H1 (cell line): ENCODE results near the gene ANKDD1A. TPM values are rescaled to one million over a fixed set of nuclear protein-coding genes. Genes with fewer than 3 reads are reported as not detected.

Experiments used
- CTCF ChIA-PET: fragments of 300-600 bp; sonication (Branson Sonifier 250); formaldehyde crosslinking; loops from one replicate; lab custom pipeline; 2021; ENCODE audit not compliant: partially characterized antibody; lab: Charles Lee
- POLR2A ChIA-PET: fragments of 300-600 bp; sonication (Branson Sonifier 250); formaldehyde crosslinking; loops from one replicate; lab custom pipeline; 2021; ENCODE audit warnings: inconsistent platforms; ENCODE audit not compliant: partially characterized antibody; lab: Charles Lee
- DNase-seq, 2 experiments: peaks; one replicate each; pipeline versions ENCODE4 v3.0.0 to v3.0.0-alpha.2; 2010 to 2022; ENCODE audit warnings: low spot score in 2 of 2, low read depth in 1 of 2, mixed read lengths in 1 of 2
- FAIRE-seq: peaks from 2 replicates; lab custom pipeline; 2011; peaks lifted over from hg19 to GRCh38; lab: Jason Lieb, UNC
- H2AFZ ChIP-seq: 2 replicates; pipeline ENCODE4 v1.8.1; 2012; ENCODE audit warnings: low read length, inconsistent platforms
- H2AK5ac ChIP-seq: 2 replicates; pipeline ENCODE4 v1.6.1; 2013; ENCODE audit warnings: low read depth, low read length
- H2BK120ac ChIP-seq: replicated peaks from 2 replicates; pipeline ENCODE3; 2013; ENCODE audit warnings: low read depth, low read length, inconsistent platforms
- H2BK12ac ChIP-seq: 2 replicates; pipeline ENCODE4 v1.6.1; 2013; ENCODE audit warnings: low read depth, low read length
- H2BK15ac ChIP-seq: 2 replicates; pipeline ENCODE4 v1.6.1; 2013; ENCODE audit warnings: low read length
- H2BK20ac ChIP-seq: 2 replicates; pipeline ENCODE4 v1.6.1; 2013; ENCODE audit warnings: low read length
- H2BK5ac ChIP-seq: 2 replicates; pipeline ENCODE4 v1.6.1; 2013; ENCODE audit warnings: low read depth, low read length
- H3K14ac ChIP-seq: 2 replicates; pipeline ENCODE4 v1.6.1; 2013; ENCODE audit warnings: inconsistent platforms; ENCODE audit not compliant: insufficient read length
- H3K18ac ChIP-seq: 2 replicates; pipeline ENCODE4 v1.6.1; 2013; ENCODE audit warnings: low read length; ENCODE audit errors: extremely low read depth
- H3K23ac ChIP-seq: 2 replicates; pipeline ENCODE4 v1.6.1; 2013; ENCODE audit warnings: inconsistent platforms; ENCODE audit not compliant: insufficient read length
- H3K23me2 ChIP-seq: 2 replicates; pipeline ENCODE4 v1.6.1; 2013; ENCODE audit warnings: low read depth, low read length
- H3K27ac ChIP-seq: 2 replicates; pipeline ENCODE4 v1.6.1; 2011; ENCODE audit warnings: low read depth, low read length, inconsistent platforms
- H3K27me3 ChIP-seq, 4 experiments: replicated peaks in 1 of 4; 1 replicate in 1 of 4; 2 replicates in 3 of 4; pipeline versions ENCODE4 v1.6.1 to v1.8.1; 2011 to 2013; ENCODE audit warnings: low read length in 3 of 4, mild to moderate bottlenecking in 3 of 4, inconsistent platforms in 2 of 4, mixed read lengths in 2 of 4, moderate library complexity in 1 of 4; ENCODE audit not compliant: control insufficient read depth in 3 of 4, insufficient read depth in 3 of 4; ENCODE audit errors: extremely low read depth in 1 of 4
- H3K36me3 ChIP-seq, 4 experiments: 2 replicates each; pipeline versions ENCODE4 v1.6.1 to v1.8.1; 2011 to 2013; ENCODE audit warnings: mild to moderate bottlenecking in 4 of 4, low read length in 3 of 4, moderate library complexity in 2 of 4, control low read depth in 1 of 4, inconsistent platforms in 1 of 4; ENCODE audit not compliant: insufficient read depth in 4 of 4, control insufficient read depth in 2 of 4
- H3K4ac ChIP-seq: replicated peaks from 2 replicates; pipeline ENCODE3; 2013; ENCODE audit warnings: low read length, low read depth, mixed read lengths, inconsistent platforms; ENCODE audit not compliant: insufficient read length
- H3K4me1 ChIP-seq, 4 experiments: replicated peaks in 1 of 4; 1 replicate in 1 of 4; 2 replicates in 3 of 4; pipeline versions ENCODE4 v1.6.1 to v1.8.1; 2011 to 2013; ENCODE audit warnings: low read length in 3 of 4, inconsistent platforms in 2 of 4, mixed read lengths in 1 of 4; ENCODE audit not compliant: insufficient read depth in 4 of 4, control insufficient read depth in 3 of 4
- H3K4me2 ChIP-seq, 2 experiments: 2 replicates each; pipeline versions ENCODE4 v1.6.1 to v1.8.1; 2011 to 2013; ENCODE audit warnings: low read depth in 2 of 2, low read length in 2 of 2, control low read depth in 1 of 2, inconsistent platforms in 1 of 2, mild to moderate bottlenecking in 1 of 2; ENCODE audit not compliant: insufficient read depth in 1 of 2
- H3K4me3 ChIP-seq, 4 experiments: fragments of 200-600, 300-600 bp in 1 of 4; sonication (generic), shearing (Covaris generic), sonication (Bioruptor Twin) in 1 of 4; 2 replicates each; pipeline versions ENCODE4 v1.5.1 to v1.8.1; 2011 to 2016; ENCODE audit warnings: low read length in 4 of 4, low read depth in 3 of 4, control low read depth in 2 of 4, inconsistent platforms in 2 of 4, mild to moderate bottlenecking in 2 of 4, mixed read lengths in 1 of 4, moderate library complexity in 1 of 4; ENCODE audit not compliant: insufficient read depth in 2 of 4; ENCODE audit errors: extremely low read depth in 1 of 4
- H3K56ac ChIP-seq: replicated peaks from 2 replicates; pipeline ENCODE3; 2013; ENCODE audit warnings: low read depth, mild to moderate bottlenecking, mixed read lengths, low read length, inconsistent platforms; ENCODE audit not compliant: insufficient read length
- H3K79me1 ChIP-seq: 2 replicates; pipeline ENCODE4 v1.6.1; 2013; ENCODE audit warnings: low read depth, low read length, control low read depth
- H3K79me2 ChIP-seq, 2 experiments: 2 replicates each; pipeline versions ENCODE4 v1.6.1 to v1.8.1; 2012 to 2013; ENCODE audit warnings: low read length in 2 of 2, mild to moderate bottlenecking in 2 of 2, inconsistent platforms in 1 of 2; ENCODE audit not compliant: insufficient read depth in 2 of 2, control insufficient read depth in 1 of 2
- H3K9ac ChIP-seq, 4 experiments: replicated peaks in 1 of 4; 1 replicate in 1 of 4; 2 replicates in 3 of 4; pipeline versions ENCODE4 v1.6.1 to v1.8.1; 2011 to 2013; ENCODE audit warnings: low read depth in 3 of 4, low read length in 3 of 4, control low read depth in 2 of 4, mild to moderate bottlenecking in 2 of 4, moderate library complexity in 2 of 4, inconsistent platforms in 1 of 4; ENCODE audit errors: extremely low read depth in 1 of 4
- H3K9me3 ChIP-seq, 2 experiments: 2 replicates each; pipeline versions ENCODE4 v1.6.1 to v1.8.1; 2012 to 2013; ENCODE audit warnings: mild to moderate bottlenecking in 2 of 2, moderate library complexity in 2 of 2, control low read depth in 1 of 2, inconsistent platforms in 1 of 2, low read depth in 1 of 2, low read length in 1 of 2, mixed read lengths in 1 of 2; ENCODE audit not compliant: insufficient read depth in 2 of 2
- H4K20me1 ChIP-seq, 2 experiments: replicated peaks in 1 of 2; 2 replicates each; pipeline versions ENCODE3 to v1.8.1; 2011 to 2013; ENCODE audit warnings: inconsistent platforms in 2 of 2, low read length in 2 of 2, mild to moderate bottlenecking in 1 of 2; ENCODE audit not compliant: insufficient read depth in 2 of 2, control insufficient read depth in 1 of 2
- H4K5ac ChIP-seq: 2 replicates; pipeline ENCODE4 v1.6.1; 2013; ENCODE audit warnings: low read length, low read depth, mixed read lengths, inconsistent platforms; ENCODE audit not compliant: insufficient read length
- H4K8ac ChIP-seq: 2 replicates; pipeline ENCODE4 v1.8.0; 2013; ENCODE audit warnings: mild to moderate bottlenecking, moderate library complexity, low read length, inconsistent platforms; ENCODE audit not compliant: insufficient read depth; ENCODE audit errors: extremely low read depth
- H4K91ac ChIP-seq: replicated peaks from 2 replicates; pipeline ENCODE3; 2013; ENCODE audit warnings: low read length, mixed read lengths, inconsistent platforms; ENCODE audit not compliant: insufficient read length
- BACH1 ChIP-seq: IDR thresholded peaks from 2 replicates; pipeline ENCODE4 v1.6.1; 2012; ENCODE audit warnings: low read length, improper control_type of control experiment
- CBX8 ChIP-seq: fragments of 300-800, 300-1000 bp; sonication (generic); IDR thresholded peaks from 2 replicates; pipeline ENCODE4 v1.7.1; 2016; ENCODE audit warnings: low read depth, low read length, borderline replicate concordance
- CREB1 ChIP-seq: IDR thresholded peaks from 2 replicates; pipeline ENCODE4 v1.6.1; 2012; ENCODE audit warnings: inconsistent platforms
- JUND ChIP-seq: IDR thresholded peaks from 2 replicates; pipeline ENCODE4 v1.6.1; 2011; ENCODE audit warnings: mild to moderate bottlenecking, improper control_type of control experiment, low read length
- KDM4A ChIP-seq: IDR thresholded peaks from one replicate; pipeline ENCODE4 v1.7.1; 2012; ENCODE audit warnings: low read depth, mild to moderate bottlenecking, moderate library complexity, low read length, inconsistent platforms; ENCODE audit not compliant: severe bottlenecking
- RNF2 ChIP-seq: fragments of 200-900, 300-1000 bp; sonication (generic); IDR thresholded peaks from 2 replicates; pipeline ENCODE4 v1.7.1; 2016; ENCODE audit warnings: borderline replicate concordance, low read depth, mild to moderate bottlenecking, antibody characterized with exemption, low read length; ENCODE audit not compliant: poor library complexity, severe bottlenecking; ENCODE audit errors: missing control alignments
- USF2 ChIP-seq: IDR thresholded peaks from 2 replicates; pipeline ENCODE4 v1.6.1; 2011; ENCODE audit warnings: low read length, improper control_type of control experiment
- YY1 ChIP-seq: IDR thresholded peaks from 2 replicates; pipeline ENCODE4 v1.6.1; 2011; ENCODE audit warnings: low read depth, mild to moderate bottlenecking, low read length
- WGBS, 2 experiments: shearing (Covaris generic) in 1 of 2; methylation state at CpG; one replicate each; pipeline versions ENCODE4 v1.1.6 to v1.1.7; 2013 to 2015; ENCODE audit warnings: low lambda C conversion rate in 2 of 2, mixed read lengths in 2 of 2, inconsistent platforms in 1 of 2, low coverage in 1 of 2, missing lambda C conversion rate in 1 of 2; ENCODE audit not compliant: insufficient replicate concordance in 2 of 2, insufficient coverage in 1 of 2, insufficient read length in 1 of 2; ENCODE audit errors: extremely low coverage in 1 of 2, missing lambda C conversion rate in 1 of 2; 5-methylcytosine and 5-hydroxymethylcytosine counted together
- polyA plus RNA-seq, 7 experiments: library from polyadenylated mRNA; depleted of rRNA in 3 of 7; stranded (reverse) in 5 of 7; unstranded in 2 of 7; fragments of >200 nt in 5 of 7; fragments of 200-250 nt in 2 of 7; gene quantifications; 1 replicate in 5 of 7; 2 replicates in 1 of 7; 4 replicates in 1 of 7; pipeline versions ENCODE4 v1.2.1 to v1.2.3, GENCODE V29; 2011 to 2013; ENCODE audit warnings: missing spikeins in 2 of 7, mixed read lengths in 2 of 7
- total RNA-seq: library from RNA; stranded (reverse); fragmentation: NEBNext Ultra II Directional; extraction: Animal tissue kit (Norgen Biotek cat#: 25700); gene quantifications from 2 replicates; pipeline ENCODE4 v1.2.1, GENCODE V29; 2021
- TF ChIP-seq, protein P1 (sequence below): IDR thresholded peaks from 2 replicates; pipeline ENCODE4 v1.6.1; 2012; ENCODE audit warnings: low read length, inconsistent platforms
- TF ChIP-seq, protein P2 (sequence below): IDR thresholded peaks from 2 replicates; pipeline ENCODE4 v1.6.1; 2012; ENCODE audit warnings: inconsistent platforms

ANKDD1A gene
- total and polyA plus RNA-seq, 2 of the 8 experiments (the other 6 are each of a cell fraction or from before 2014, with no cell fraction given), result 4.1 to 5.0 TPM

DNA sequence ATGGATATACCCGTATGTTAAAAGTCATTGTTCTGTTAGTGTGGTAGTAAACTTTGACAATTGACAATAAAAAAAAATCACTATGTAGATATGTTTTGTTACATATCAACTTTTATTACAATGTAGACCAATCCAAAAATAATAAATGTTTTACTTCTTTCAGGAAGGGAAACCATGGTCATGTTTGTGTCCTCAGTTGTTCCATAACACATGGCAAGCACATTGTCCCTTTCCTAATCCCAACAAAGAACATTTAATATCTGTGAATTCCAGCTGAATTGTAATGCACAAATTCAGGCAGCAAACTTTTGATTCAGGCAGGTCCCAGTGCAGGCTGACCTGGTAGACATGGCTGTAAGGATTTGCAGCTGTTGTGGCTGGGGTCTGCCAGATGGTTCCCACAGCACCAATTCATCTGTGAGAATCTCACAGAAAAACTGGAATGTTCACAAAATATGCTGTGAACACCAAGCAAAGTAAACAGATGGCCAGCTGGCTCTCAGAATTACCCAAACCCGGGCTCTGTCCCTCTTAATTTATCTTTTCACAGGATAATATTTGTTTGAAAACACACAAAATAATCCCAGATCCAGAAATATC is 79.9 kb downstream of the ANKDD1A start:
- no peak overlapping the region for H2AK5ac ChIP-seq
- CTCF ChIA-PET, result interaction anchor here (1.3 to 1.9 kb wide), 4 partner anchors 10 to 137 kb away, joined by 3 to 5 read pairs (median 4); no protein-coding TSS in a partner anchor
- WGBS, 2 experiments, result 93% methylated on average over 2 of the region's 2 CpGs; no CpG with 5 or more reads in 1 of the 2 experiments
- no peak for TF ChIP-seq RNF2
- TF ChIP-seq KDM4A, result no peak
- no peak for TF ChIP-seq CREB1
- no peak for TF ChIP-seq JUND
- TF ChIP-seq, protein P1, sequence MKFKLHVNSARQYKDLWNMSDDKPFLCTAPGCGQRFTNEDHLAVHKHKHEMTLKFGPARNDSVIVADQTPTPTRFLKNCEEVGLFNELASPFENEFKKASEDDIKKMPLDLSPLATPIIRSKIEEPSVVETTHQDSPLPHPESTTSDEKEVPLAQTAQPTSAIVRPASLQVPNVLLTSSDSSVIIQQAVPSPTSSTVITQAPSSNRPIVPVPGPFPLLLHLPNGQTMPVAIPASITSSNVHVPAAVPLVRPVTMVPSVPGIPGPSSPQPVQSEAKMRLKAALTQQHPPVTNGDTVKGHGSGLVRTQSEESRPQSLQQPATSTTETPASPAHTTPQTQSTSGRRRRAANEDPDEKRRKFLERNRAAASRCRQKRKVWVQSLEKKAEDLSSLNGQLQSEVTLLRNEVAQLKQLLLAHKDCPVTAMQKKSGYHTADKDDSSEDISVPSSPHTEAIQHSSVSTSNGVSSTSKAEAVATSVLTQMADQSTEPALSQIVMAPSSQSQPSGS, result no peak
- TF ChIP-seq CBX8, result no peak
- no peak for TF ChIP-seq YY1
- TF ChIP-seq, protein P2, sequence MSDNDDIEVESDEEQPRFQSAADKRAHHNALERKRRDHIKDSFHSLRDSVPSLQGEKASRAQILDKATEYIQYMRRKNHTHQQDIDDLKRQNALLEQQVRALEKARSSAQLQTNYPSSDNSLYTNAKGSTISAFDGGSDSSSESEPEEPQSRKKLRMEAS, result no peak
- no peak for TF ChIP-seq BACH1
- no peak for TF ChIP-seq USF2

More for the DNA sequence above, 79.9 kb downstream of the ANKDD1A start:
- Histone ChIP-seq H2BK120ac (no peak overlapping the region), H3K23ac (no peak overlapping the region), H3K79me1 (no peaks in the 10 kb centered on the region), H3K9ac (no peak overlapping the region), H3K79me2 (peaks cover 0 to 13% of the 10 kb centered on the region in 2 experiments; a peak in 1 of 4 replicates), H4K5ac (no peak overlapping the region), H3K4me2 (no peak overlapping the region), H3K4ac (peak overlapping the region; percentile 81), H3K27me3 (no peaks in the 10 kb centered on the region; a peak in 1 of 7 replicates), H3K27ac (no peak overlapping the region), H2BK5ac (no peak overlapping the region), H3K14ac (no peak overlapping the region), H3K36me3 (no peaks in the 10 kb centered on the region), H3K4me1 (peaks cover 0 to 5% (median 1%) of the 10 kb centered on the region in 4 experiments; a peak in 4 of 7 replicates), H4K20me1 (no peaks in the 10 kb centered on the region), H3K18ac (no peak overlapping the region), H2BK12ac (no peak overlapping the region), H3K4me3 (no peak overlapping the region), H2AFZ (no peak overlapping the region), H4K91ac (no peak overlapping the region), H3K56ac (no peak overlapping the region), H2BK15ac (no peak overlapping the region), H4K8ac (no peak overlapping the region), H3K9me3 (no peaks in the 10 kb centered on the region), H3K23me2 (peaks cover 8% of the 10 kb centered on the region), H2BK20ac (no peak overlapping the region)
- FAIRE-seq (no peak), DNase-seq (peak in 1 of 2 experiments; percentile 2)
- POLR2A ChIA-PET, result no interaction called here
